GM12874 (cell line): Measurements from ENCODE around the gene GP1BA.

ENCODE experiments used
- CTCF ChIP-seq: IDR thresholded peaks from 2 replicates; pipeline ENCODE4 v1.5.1; 2011; ENCODE audit warnings: low read depth, mild to moderate bottlenecking, control low read depth, low read length, moderate library complexity; ENCODE audit not compliant: insufficient read depth

Gene GP1BA

GRCh38 chr17:4898927-4899326 lies 33.1 kb upstream of the GP1BA start:
- no peak for TF ChIP-seq CTCF

- TF ChIP-seq CTCF: no peak
Observed at GRCh38 chr17:4899341-4900230, 32.5 kb upstream of the GP1BA start, which contains the start of gene C17orf107. Gene C17orf107, plus strand, starts transcription at chr17:4899536. Its CDS starts 227 bp downstream, at chr17:4899763.

GRCh38 chr17:4900231-4901107 lies 31.6 kb upstream of the GP1BA start:
- TF ChIP-seq CTCF: no peak

- no peak for TF ChIP-seq CTCF
Observed at GRCh38 chr17:4901108-4901647, 30.9 kb upstream of the GP1BA start.

- no peak for TF ChIP-seq CTCF
Observed at GRCh38 chr17:4901648-4902344, 30.3 kb upstream of the GP1BA start.

- no peak for TF ChIP-seq CTCF
Observed at GRCh38 chr17:4902540-4902939, 29.5 kb upstream of the GP1BA start.
